Stomach (tissue), 9 donors: ENCODE data around the gene CCNL1. TPM values are rescaled to one million over a fixed set of nuclear protein-coding genes. Genes with fewer than 3 reads are reported as not detected.
A peak's percentile ranks its signal among the peaks of the same experiment; 100 is the strongest.

Experiments
- DNase-seq, 2 donors: peaks; one replicate each; pipeline versions ENCODE4 v3.0.0 to v3.0.0-alpha.2; 2013 to 2019
- H3K27ac ChIP-seq, 5 donors: fragments of 200-600 bp in 4 of 5; sonication (generic) in 4 of 5; one replicate each; pipeline ENCODE4 v1.5.1; 2013 to 2019; ENCODE audit warnings: mild to moderate bottlenecking in 1 of 5, moderate library complexity in 1 of 5
- H3K27me3 ChIP-seq, 3 donors: fragments of 200-600 bp; sonication (generic); one replicate each; pipeline ENCODE4 v1.5.1; 2017 to 2019; ENCODE audit warnings: mixed run types in 1 of 3
- H3K36me3 ChIP-seq, 4 donors: fragments of 200-600 bp; sonication (generic); 1 replicate in 3 of 4; 2 replicates in 1 of 4; pipeline ENCODE4 v1.5.1; 2016 to 2019
- H3K4me1 ChIP-seq, 4 donors: fragments of 200-600 bp; sonication (generic); one replicate each; pipeline ENCODE4 v1.5.1; 2016 to 2019
- H3K4me3 ChIP-seq, 4 donors: fragments of 200-600 bp; sonication (generic) in 3 of 4; one replicate each; pipeline ENCODE4 v1.5.1; 2016 to 2019; ENCODE audit warnings: mild to moderate bottlenecking in 1 of 4
- H3K9me3 ChIP-seq, 4 donors: fragments of 200-600 bp; sonication (generic); one replicate each; pipeline ENCODE4 v1.5.1; 2016 to 2019
- CTCF ChIP-seq, 7 experiments: fragments of 450-650 bp in 4 of 7; fragments of 200-600 bp in 3 of 7; sonication (generic) in 3 of 7; IDR thresholded peaks; one replicate each; pipeline ENCODE4 v1.5.1; 2016 to 2019; ENCODE audit warnings: antibody characterized with exemption in 7 of 7, control low read depth in 2 of 7, mild to moderate bottlenecking in 1 of 7
- EP300 ChIP-seq: sonication (generic); formaldehyde crosslinking; IDR thresholded peaks from one replicate; pipeline ENCODE4 v1.6.1; 2017; ENCODE audit warnings: antibody characterized with exemption
- POLR2A ChIP-seq, 4 donors: fragments of 450-650 bp; IDR thresholded peaks; one replicate each; pipeline ENCODE4 v1.6.1; 2016; ENCODE audit warnings: antibody characterized with exemption in 4 of 4, control low read depth in 2 of 4, mild to moderate bottlenecking in 1 of 4, moderate library complexity in 1 of 4
- POLR2AphosphoS5 ChIP-seq, 3 donors: sonication (generic); formaldehyde crosslinking; IDR thresholded peaks; one replicate each; pipeline ENCODE4 v1.6.1; 2016; ENCODE audit warnings: antibody characterized with exemption in 3 of 3
- WGBS, 5 donors: extraction: QIAGEN DNeasy Blood & Tissue Kit in 3 of 5; methylation state at CpG; one replicate each; pipeline versions ENCODE4 v1.1.5 to v1.1.7; 2013 to 2018; 5-methylcytosine and 5-hydroxymethylcytosine counted together
- intact Hi-C: fragments of 100-400 bp; cut with DNase I; formaldehyde crosslinking; loops from one replicate; pipeline ENCODE4 v1.15.1; 2023; ENCODE audit warnings: low total_unique reads
- polyA plus RNA-seq, 3 donors: library from polyadenylated mRNA; stranded (reverse); fragments of 200-250 nt; gene quantifications; one replicate each; pipeline ENCODE4 v1.2.3, GENCODE V29; 2013
- total RNA-seq, 5 donors: library from RNA; depleted of rRNA; stranded (reverse); fragments of >200 nt; gene quantifications; one replicate each; pipeline versions ENCODE4 v1.1.0 to v1.2.3, GENCODE V29; 2014 to 2016
- donor health status: healthy with polysubstance abuse.
- donor health status: Bipolar disorder and iron deficiency.
- donor health status: healthy.

CCNL1 gene
- total and polyA plus RNA-seq, 8 donors: 14.0 to 484 (median 162) TPM

DNA sequence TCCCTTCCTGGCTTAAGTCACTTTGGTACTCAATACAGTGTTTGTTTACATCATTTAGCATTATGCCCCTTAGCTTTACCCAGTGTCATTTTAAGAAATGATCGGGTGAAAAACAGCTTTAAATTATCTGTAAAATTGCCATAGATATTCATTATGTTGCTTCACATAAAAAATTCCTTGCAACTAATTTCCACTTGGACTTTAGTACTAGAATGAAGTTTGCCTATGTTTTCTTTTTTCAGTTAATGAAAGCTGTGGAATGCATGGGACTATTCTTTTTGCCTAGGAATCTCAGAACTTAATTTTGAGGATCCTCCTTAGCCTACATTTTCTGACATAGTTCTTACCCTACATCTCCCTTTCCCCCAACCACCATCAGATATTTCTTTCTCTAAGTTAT, 38.4 kb downstream of the CCNL1 start:
- H3K27ac ChIP-seq: peak overlapping the region in 4 of 5 donors; percentile 3 to 89 (median 30)

GRCh38 chr3:157120071-157120892, 39.7 kb downstream of the CCNL1 start:
- Histone ChIP-seq H3K27ac (peak overlapping the region; percentile 69 to 89 (median 80)), H3K4me3 (peak overlapping the region in 2 of 4 donors; percentile 3 to 28), H3K27me3 (no peaks in the 10 kb centered on the region), H3K4me1 (peaks cover 16 to 44% (median 29%) of the 10 kb centered on the region in 4 donors), H3K9me3 (no peaks in the 10 kb centered on the region), H3K36me3 (no peaks in the 10 kb centered on the region)
- peak; percentile 75 to 92 for DNase-seq
- 22 to 61% (median 34%) methylated on average over 44 to 56 of the region's 56 CpGs for WGBS, 5 donors
- intact Hi-C loops: no loop called here
- peak in 2 of 3 donors; percentile 61 to 83 for TF ChIP-seq POLR2AphosphoS5 (IDR thresholded peaks at IDR 0.05)
- no peak for TF ChIP-seq POLR2A (IDR thresholded peaks at IDR 0.05)

More for the DNA sequence above, 38.4 kb downstream of the CCNL1 start:
- intact Hi-C loops: no loop called here
- Histone ChIP-seq H3K9me3 (no peaks in the 10 kb centered on the region), H3K27me3 (no peaks in the 10 kb centered on the region), H3K36me3 (no peaks in the 10 kb centered on the region), H3K4me1 (peaks cover 15 to 35% (median 26%) of the 10 kb centered on the region in 4 donors), H3K4me3 (no peak overlapping the region)
- 35 to 55% (median 52%) methylated on average over 1 of the region's 1 CpG for WGBS, 5 donors
- no peak for TF ChIP-seq POLR2AphosphoS5 (IDR thresholded peaks at IDR 0.05)
- no peak for TF ChIP-seq POLR2A (IDR thresholded peaks at IDR 0.05)
- TF ChIP-seq CTCF (IDR thresholded peaks at IDR 0.05): no peak
- no peak for TF ChIP-seq EP300
- no peak for DNase-seq

DNA sequence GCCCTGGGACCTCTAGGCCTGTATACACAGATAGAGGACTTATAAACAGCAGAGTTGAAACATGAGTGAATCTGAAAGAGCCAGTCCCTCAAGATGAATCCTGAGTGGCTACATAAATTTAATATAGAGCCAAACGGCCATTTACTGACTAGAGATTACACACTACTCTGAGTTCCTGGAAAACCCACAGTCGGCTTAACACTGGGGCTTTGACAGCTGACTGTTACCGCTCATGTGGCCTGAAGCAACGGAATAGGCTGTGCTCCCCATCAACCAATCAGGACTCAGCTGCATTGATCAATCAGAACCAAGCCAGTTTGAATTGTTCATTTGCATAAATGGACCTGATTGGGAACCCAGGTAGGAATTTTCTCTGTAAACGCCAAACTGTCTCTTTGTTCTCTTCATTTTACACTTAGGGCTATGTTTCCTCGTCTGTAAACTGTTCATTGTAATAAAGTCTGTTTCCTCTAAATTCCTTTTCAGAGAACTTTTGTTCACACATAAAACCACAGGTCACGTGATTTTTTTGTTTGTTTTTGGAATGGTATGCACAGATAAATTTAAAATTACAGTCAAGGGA, 40.5 kb downstream of the CCNL1 start:
- Histone ChIP-seq H3K27me3 (no peaks in the 10 kb centered on the region), H3K9me3 (no peaks in the 10 kb centered on the region), H3K36me3 (no peaks in the 10 kb centered on the region), H3K4me3 (peak overlapping the region in 1 of 4 donors; percentile 28), H3K27ac (peak overlapping the region in 3 of 5 donors; percentile 27 to 89 (median 69)), H3K4me1 (peaks cover 16 to 48% (median 29%) of the 10 kb centered on the region in 4 donors)
- DNase-seq: peak in 1 of 2 donors; percentile 65
- WGBS, 5 donors: 32 to 49% (median 35%) methylated on average over 7 of the region's 7 CpGs
- TF ChIP-seq POLR2AphosphoS5 (IDR thresholded peaks at IDR 0.05) (no peak), POLR2A (IDR thresholded peaks at IDR 0.05) (no peak), CTCF (IDR thresholded peaks at IDR 0.05) (no peak)
- intact Hi-C loops: no loop called here

DNA sequence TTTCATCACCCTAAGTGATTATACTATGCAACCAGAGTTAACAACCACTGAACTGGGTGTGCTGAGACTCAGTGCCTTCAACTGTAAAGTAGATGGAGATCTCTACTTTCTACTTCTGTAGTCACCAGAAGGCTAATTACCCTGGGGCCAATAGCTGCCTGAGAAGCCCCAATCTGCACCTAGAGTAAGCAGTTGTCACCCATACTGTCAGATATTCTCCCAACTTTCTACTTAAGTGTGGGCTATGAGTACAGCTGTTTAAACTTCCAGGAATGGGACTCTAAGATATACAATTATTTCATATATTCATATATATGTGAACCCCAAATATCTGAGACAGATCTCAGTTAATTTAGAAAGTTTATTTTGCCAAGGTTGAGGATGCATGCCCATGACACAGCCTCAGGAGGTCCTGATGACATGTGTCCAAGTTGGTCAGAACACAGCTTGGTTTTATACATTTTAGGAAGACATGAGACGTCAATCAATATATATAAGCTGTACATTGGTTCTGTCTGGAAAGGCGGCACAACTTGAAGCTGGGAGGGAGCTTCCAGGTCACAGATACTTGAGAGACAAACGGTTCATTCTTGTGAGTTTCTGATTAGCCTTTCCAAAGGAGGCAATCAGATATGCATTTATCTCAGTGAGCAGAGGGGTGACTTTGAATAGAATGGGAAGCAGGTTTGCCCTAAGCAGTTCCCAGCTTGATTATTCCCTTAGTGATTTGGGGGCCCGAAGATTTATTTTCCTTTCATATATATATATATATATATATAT, 41.9 kb downstream of the CCNL1 start:
- H3K27ac ChIP-seq: no peak overlapping the region
- intact Hi-C loops: no loop called here
- H3K36me3 ChIP-seq: no peaks in the 10 kb centered on the region
- WGBS, 5 donors: 80 to 89% (median 83%) methylated on average over 4 of the region's 4 CpGs
- no peak overlapping the region for H3K4me3 ChIP-seq
- H3K9me3 ChIP-seq: no peaks in the 10 kb centered on the region
- peaks cover 16 to 44% (median 29%) of the 10 kb centered on the region in 4 donors for H3K4me1 ChIP-seq
- TF ChIP-seq POLR2AphosphoS5 (IDR thresholded peaks at IDR 0.05) (no peak), POLR2A (IDR thresholded peaks at IDR 0.05) (no peak), EP300 (no peak), CTCF (IDR thresholded peaks at IDR 0.05) (no peak)
- H3K27me3 ChIP-seq: no peaks in the 10 kb centered on the region
- no peak for DNase-seq
